Tibial nerve (tissue), 4 donors: ENCODE measurements around the gene CLEC14A.

Experiments used
- EP300 ChIP-seq, 2 donors: sonication (generic); formaldehyde crosslinking; IDR thresholded peaks; one replicate each; pipeline ENCODE4 v1.6.1; 2017; ENCODE audit warnings: antibody characterized with exemption in 2 of 2, mild to moderate bottlenecking in 1 of 2
- POLR2A ChIP-seq, 2 donors: fragments of 450-650 bp; IDR thresholded peaks; one replicate each; pipeline ENCODE4 v1.6.1; 2017; ENCODE audit warnings: antibody characterized with exemption in 2 of 2, mild to moderate bottlenecking in 2 of 2, moderate library complexity in 2 of 2
- TF ChIP-seq, protein P1 (sequence below), 5 experiments: fragments of 200-600 bp in 3 of 5; fragments of 450-650 bp in 2 of 5; sonication (generic) in 3 of 5; IDR thresholded peaks; one replicate each; pipeline ENCODE4 v1.5.1; 2016 to 2019; ENCODE audit warnings: antibody characterized with exemption in 5 of 5, mild to moderate bottlenecking in 3 of 5, moderate library complexity in 2 of 5

DNA sequence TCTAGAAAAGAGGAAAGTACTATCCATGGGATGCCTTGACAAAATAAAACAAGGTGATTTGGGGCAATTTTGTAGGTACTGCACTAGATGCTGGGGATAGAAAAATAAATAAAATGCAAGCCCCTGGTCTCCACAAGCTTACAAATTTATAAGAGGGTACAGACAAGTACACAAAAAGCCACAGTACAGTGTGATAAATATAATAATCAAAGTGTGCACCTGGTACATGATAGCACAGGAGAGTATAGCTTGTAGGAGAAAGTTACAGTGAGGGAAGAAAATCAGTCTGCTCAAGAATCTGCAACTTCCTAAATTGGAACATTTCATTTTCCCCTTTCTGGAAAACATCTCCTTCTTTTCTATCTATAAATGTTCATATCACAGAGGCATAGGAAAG is 51.2 kb downstream of the CLEC14A start:
- TF ChIP-seq, protein P1, sequence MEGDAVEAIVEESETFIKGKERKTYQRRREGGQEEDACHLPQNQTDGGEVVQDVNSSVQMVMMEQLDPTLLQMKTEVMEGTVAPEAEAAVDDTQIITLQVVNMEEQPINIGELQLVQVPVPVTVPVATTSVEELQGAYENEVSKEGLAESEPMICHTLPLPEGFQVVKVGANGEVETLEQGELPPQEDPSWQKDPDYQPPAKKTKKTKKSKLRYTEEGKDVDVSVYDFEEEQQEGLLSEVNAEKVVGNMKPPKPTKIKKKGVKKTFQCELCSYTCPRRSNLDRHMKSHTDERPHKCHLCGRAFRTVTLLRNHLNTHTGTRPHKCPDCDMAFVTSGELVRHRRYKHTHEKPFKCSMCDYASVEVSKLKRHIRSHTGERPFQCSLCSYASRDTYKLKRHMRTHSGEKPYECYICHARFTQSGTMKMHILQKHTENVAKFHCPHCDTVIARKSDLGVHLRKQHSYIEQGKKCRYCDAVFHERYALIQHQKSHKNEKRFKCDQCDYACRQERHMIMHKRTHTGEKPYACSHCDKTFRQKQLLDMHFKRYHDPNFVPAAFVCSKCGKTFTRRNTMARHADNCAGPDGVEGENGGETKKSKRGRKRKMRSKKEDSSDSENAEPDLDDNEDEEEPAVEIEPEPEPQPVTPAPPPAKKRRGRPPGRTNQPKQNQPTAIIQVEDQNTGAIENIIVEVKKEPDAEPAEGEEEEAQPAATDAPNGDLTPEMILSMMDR (IDR thresholded peaks at IDR 0.05): no peak
- no peak for TF ChIP-seq POLR2A (IDR thresholded peaks at IDR 0.05)
- no peak for TF ChIP-seq EP300 (IDR thresholded peaks at IDR 0.05)
